WTC11 (cell line): ENCODE results near the gene C19orf25. TPM values are rescaled to one million over a fixed set of nuclear protein-coding genes. Genes with fewer than 3 reads are reported as not detected.

Experiments
- ATAC-seq: fragments of 200-7000 bp; cut with Tn5 transposase; 2 replicates; pipeline ENCODE4 v1.10.0; 2021; ENCODE audit warnings: mild to moderate bottlenecking, moderate library complexity
- CTCF ChIA-PET: fragments of 300-600 bp; sonication (Branson Sonifier 250); formaldehyde crosslinking; loops from one replicate; lab custom pipeline; 2021; ENCODE audit warnings: antibody characterized with exemption; lab: Charles Lee
- POLR2A ChIA-PET: fragments of 350-600 bp; sonication (Branson Sonifier 250); formaldehyde crosslinking; loops from one replicate; lab custom pipeline; 2021; ENCODE audit warnings: antibody characterized with exemption; lab: Charles Lee
- DNase-seq: peaks from one replicate; pipeline ENCODE4 v3.0.0; 2021; ENCODE audit warnings: low spot score
- H3K27ac Mint-ChIP-seq: 2 replicates; pipeline ENCODE4 v1.8.0; 2021; ENCODE audit warnings: mixed read lengths
- H3K27me3 Mint-ChIP-seq: 2 replicates; pipeline ENCODE4 v1.8.0; 2021; ENCODE audit warnings: low read depth, mild to moderate bottlenecking, moderate library complexity, mixed read lengths
- H3K36me3 Mint-ChIP-seq: 2 replicates; pipeline ENCODE4 v1.8.0; 2021; ENCODE audit warnings: mixed read lengths
- H3K4me1 Mint-ChIP-seq: 2 replicates; pipeline ENCODE4 v1.8.0; 2022; ENCODE audit warnings: mixed read lengths
- H3K4me3 Mint-ChIP-seq: 2 replicates; pipeline ENCODE4 v1.8.0; 2021; ENCODE audit warnings: mild to moderate bottlenecking, moderate library complexity, mixed read lengths
- H3K9me3 Mint-ChIP-seq: 2 replicates; pipeline ENCODE4 v1.8.0; 2021; ENCODE audit warnings: mixed read lengths
- AFF4 ChIP-seq: sonication (generic); formaldehyde crosslinking; IDR thresholded peaks from 2 replicates; pipeline ENCODE4 v1.8.1; 2023; ENCODE audit warnings: mild to moderate bottlenecking, missing genetic modification reagents, borderline replicate concordance
- ATF1 ChIP-seq: sonication (generic); formaldehyde crosslinking; IDR thresholded peaks from 2 replicates; pipeline ENCODE4 v1.8.1; 2023; ENCODE audit warnings: mild to moderate bottlenecking, moderate library complexity, missing genetic modification reagents
- ATF6 ChIP-seq: sonication (generic); formaldehyde crosslinking; IDR thresholded peaks from 2 replicates; pipeline ENCODE4 v1.8.1; 2023; ENCODE audit warnings: mild to moderate bottlenecking, missing genetic modification reagents
- CBFB ChIP-seq: sonication (generic); formaldehyde crosslinking; IDR thresholded peaks from 2 replicates; pipeline ENCODE4 v1.8.1; 2022; ENCODE audit warnings: mild to moderate bottlenecking, low read depth, missing genetic modification reagents
- CREB1 ChIP-seq: sonication (generic); formaldehyde crosslinking; IDR thresholded peaks from 2 replicates; pipeline ENCODE4 v1.8.0; 2023; ENCODE audit warnings: mild to moderate bottlenecking, missing genetic modification reagents
- FOXJ3 ChIP-seq: sonication (generic); formaldehyde crosslinking; IDR thresholded peaks from 2 replicates; pipeline ENCODE4 v1.9.0; 2021; ENCODE audit warnings: missing genetic modification reagents, mild to moderate bottlenecking, borderline replicate concordance
- FOXK1 ChIP-seq: sonication (generic); formaldehyde crosslinking; IDR thresholded peaks from 2 replicates; pipeline ENCODE4 v1.8.0; 2022; ENCODE audit warnings: mild to moderate bottlenecking, moderate library complexity, missing genetic modification reagents
- FOXP1 ChIP-seq: sonication (generic); formaldehyde crosslinking; IDR thresholded peaks from 2 replicates; pipeline ENCODE4 v1.8.0; 2022; ENCODE audit warnings: missing genetic modification reagents, mild to moderate bottlenecking, moderate library complexity, borderline replicate concordance
- KAT7 ChIP-seq: sonication (generic); formaldehyde crosslinking; IDR thresholded peaks from 2 replicates; pipeline ENCODE4 v1.8.1; 2023; ENCODE audit warnings: missing genetic modification reagents, mild to moderate bottlenecking, borderline replicate concordance
- MYBL2 ChIP-seq: sonication (generic); formaldehyde crosslinking; IDR thresholded peaks from 2 replicates; pipeline ENCODE4 v1.8.1; 2023; ENCODE audit warnings: mild to moderate bottlenecking, moderate library complexity, missing genetic modification reagents
- NFE2L1 ChIP-seq: sonication (generic); formaldehyde crosslinking; IDR thresholded peaks from 2 replicates; pipeline ENCODE4 v1.8.1; 2023; ENCODE audit warnings: missing genetic modification reagents
- OVOL2 ChIP-seq: fragments of 250-450 bp; sonication (Bioruptor Pico); IDR thresholded peaks from 2 replicates; pipeline ENCODE4 v1.9.0; 2021; ENCODE audit warnings: mild to moderate bottlenecking, borderline replicate concordance
- RORB ChIP-seq: fragments of 250-450 bp; sonication (Bioruptor Pico); IDR thresholded peaks from 2 replicates; pipeline ENCODE4 v1.9.0; 2021; ENCODE audit warnings: mild to moderate bottlenecking
- SMAD4 ChIP-seq: sonication (generic); formaldehyde crosslinking; IDR thresholded peaks from 2 replicates; pipeline ENCODE4 v1.8.0; 2022; ENCODE audit warnings: mild to moderate bottlenecking, missing genetic modification reagents
- TP53 ChIP-seq: sonication (generic); formaldehyde crosslinking; IDR thresholded peaks from 2 replicates; pipeline ENCODE4 v1.8.1; 2023; ENCODE audit warnings: mild to moderate bottlenecking, missing genetic modification reagents
- ZBTB21 ChIP-seq: sonication (generic); formaldehyde crosslinking; IDR thresholded peaks from 2 replicates; pipeline ENCODE4 v1.8.1; 2023; ENCODE audit warnings: mild to moderate bottlenecking, missing genetic modification reagents, borderline replicate concordance
- ZNF121 ChIP-seq: sonication (generic); formaldehyde crosslinking; IDR thresholded peaks from 2 replicates; pipeline ENCODE4 v1.8.0; 2023; ENCODE audit warnings: missing genetic modification reagents
- ZNF219 ChIP-seq: sonication (generic); formaldehyde crosslinking; IDR thresholded peaks from 2 replicates; pipeline ENCODE4 v1.8.0; 2023; ENCODE audit warnings: missing genetic modification reagents, mild to moderate bottlenecking, borderline replicate concordance
- ZNF232 ChIP-seq: sonication (generic); formaldehyde crosslinking; IDR thresholded peaks from 2 replicates; pipeline ENCODE4 v1.8.0; 2022; ENCODE audit warnings: mild to moderate bottlenecking, missing genetic modification reagents
- ZNF263 ChIP-seq: sonication (generic); formaldehyde crosslinking; IDR thresholded peaks from 2 replicates; pipeline ENCODE4 v1.8.1; 2022; ENCODE audit warnings: low read depth, mild to moderate bottlenecking, moderate library complexity, missing genetic modification reagents
- ZNF396 ChIP-seq: fragments of 250-450 bp; sonication (Bioruptor Pico); IDR thresholded peaks from 2 replicates; pipeline ENCODE4 v1.8.0; 2021; ENCODE audit warnings: mild to moderate bottlenecking, moderate library complexity, borderline replicate concordance
- ZNF416 ChIP-seq: fragments of 250-450 bp; sonication (Bioruptor Pico); IDR thresholded peaks from 2 replicates; pipeline ENCODE4 v1.9.0; 2021; ENCODE audit warnings: mild to moderate bottlenecking, inconsistent platforms
- ZNF425 ChIP-seq: fragments of 250-450 bp; sonication (Bioruptor Pico); conservative IDR thresholded peaks from 2 replicates; pipeline ENCODE4 v1.9.0; 2021; ENCODE audit warnings: mild to moderate bottlenecking
- ZNF671 ChIP-seq: fragments of 250-450 bp; sonication (Bioruptor Pico); IDR thresholded peaks from 2 replicates; pipeline ENCODE4 v1.8.0; 2021; ENCODE audit warnings: mild to moderate bottlenecking
- total RNA-seq: library from RNA; stranded (reverse); gene quantifications from 3 replicates; pipeline ENCODE4 v1.2.3, GENCODE V29; 2021
- TF ChIP-seq, protein P1 (sequence below): sonication (generic); formaldehyde crosslinking; IDR thresholded peaks from 2 replicates; pipeline ENCODE4 v1.8.0; 2022; ENCODE audit warnings: mild to moderate bottlenecking, missing genetic modification reagents
- TF ChIP-seq, protein P2 (sequence below): fragments of 250-450 bp; sonication (Bioruptor Pico); IDR thresholded peaks from 2 replicates; pipeline ENCODE4 v1.9.0; 2021; ENCODE audit warnings: moderate library complexity, mild to moderate bottlenecking, inconsistent platforms, borderline replicate concordance

Gene C19orf25
- total RNA-seq, 1 experiment from 2014 or later = 65.7 TPM

DNA sequence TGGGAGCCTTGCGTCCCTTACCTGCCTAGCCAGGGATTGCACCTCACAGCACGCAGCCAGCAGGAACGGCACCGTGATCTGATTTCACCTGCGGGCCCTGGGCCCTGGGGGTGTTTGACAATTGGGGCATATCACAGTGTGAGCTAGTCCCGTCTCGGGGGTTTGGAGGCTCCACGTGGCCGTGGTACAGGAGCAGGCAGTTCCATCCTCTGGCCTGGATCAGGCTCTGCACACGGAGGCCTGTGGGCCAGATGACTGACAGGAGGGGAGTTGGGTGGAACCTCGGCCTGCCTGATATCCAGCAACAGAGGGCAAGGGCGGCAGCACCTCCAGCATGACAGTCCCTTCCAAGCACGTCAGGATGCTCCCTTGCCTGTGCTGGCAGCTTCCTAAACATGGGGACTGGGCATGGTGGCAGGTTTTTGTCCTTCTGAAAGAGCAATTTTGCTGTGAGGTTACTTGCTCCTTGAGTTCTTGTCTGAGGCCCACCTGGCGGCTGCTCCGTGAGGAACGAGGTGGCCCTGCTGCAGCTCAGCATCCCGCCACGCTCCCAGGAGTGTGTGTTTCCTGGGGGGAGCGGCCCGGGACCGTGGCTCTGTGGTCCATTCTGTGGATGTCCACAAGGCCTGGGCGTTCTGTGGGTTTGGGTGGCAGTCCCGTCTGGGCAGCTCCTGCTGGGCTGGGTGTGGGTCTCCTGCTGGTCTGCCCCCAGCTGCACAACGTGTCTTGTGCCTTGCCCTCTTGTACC is 47.1 kb downstream of the C19orf25 start:
- TF ChIP-seq ZNF121 (CRISPR knock-in tag) (no peak), RORB (CRISPR knock-in tag) (no peak), FOXJ3 (no peak), FOXP1 (CRISPR knock-in tag) (no peak), FOXK1 (no peak), ZNF416 (CRISPR knock-in tag) (no peak), AFF4 (CRISPR knock-in tag) (no peak), ZNF263 (CRISPR knock-in tag) (no peak), ATF6 (CRISPR knock-in tag) (no peak), NFE2L1 (CRISPR knock-in tag) (no peak), ATF1 (no peak), ZBTB21 (CRISPR knock-in tag) (no peak), TP53 (CRISPR knock-in tag) (no peak), CREB1 (CRISPR knock-in tag) (no peak), ZNF396 (CRISPR knock-in tag) (no peak), MYBL2 (no peak), ZNF232 (CRISPR knock-in tag) (no peak), KAT7 (CRISPR knock-in tag) (no peak)
- TF ChIP-seq, protein P1, sequence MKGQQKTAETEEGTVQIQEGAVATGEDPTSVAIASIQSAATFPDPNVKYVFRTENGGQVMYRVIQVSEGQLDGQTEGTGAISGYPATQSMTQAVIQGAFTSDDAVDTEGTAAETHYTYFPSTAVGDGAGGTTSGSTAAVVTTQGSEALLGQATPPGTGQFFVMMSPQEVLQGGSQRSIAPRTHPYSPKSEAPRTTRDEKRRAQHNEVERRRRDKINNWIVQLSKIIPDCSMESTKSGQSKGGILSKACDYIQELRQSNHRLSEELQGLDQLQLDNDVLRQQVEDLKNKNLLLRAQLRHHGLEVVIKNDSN (CRISPR knock-in tag) = no peak
- peaks cover 35% of the 10 kb centered on the region for H3K36me3 Mint-ChIP-seq

GRCh38 chr19:1430246-1430645 is 48.8 kb downstream of the C19orf25 start:
- Mint-ChIP-seq H3K36me3 (peaks cover 34% of the 10 kb centered on the region), H3K27ac (no peak overlapping the region), H3K9me3 (no peaks in the 10 kb centered on the region), H3K27me3 (no peaks in the 10 kb centered on the region), H3K4me1 (no peaks in the 10 kb centered on the region), H3K4me3 (no peak overlapping the region)
- ATAC-seq (no peak), DNase-seq (no peak)
- CTCF ChIA-PET = interaction anchor here (0.7 kb wide), 1 partner anchor 152 kb away, joined by 3 read pairs; no protein-coding TSS in a partner anchor
- POLR2A ChIA-PET = no interaction called here
- TF ChIP-seq ZNF219 (CRISPR knock-in tag) (no peak), ATF6 (CRISPR knock-in tag) (no peak), ZNF671 (CRISPR knock-in tag) (no peak), SMAD4 (no peak), OVOL2 (CRISPR knock-in tag) (no peak), ZNF425 (CRISPR knock-in tag) (no peak), CBFB (no peak), RORB (CRISPR knock-in tag) (no peak)
- TF ChIP-seq, protein P2, sequence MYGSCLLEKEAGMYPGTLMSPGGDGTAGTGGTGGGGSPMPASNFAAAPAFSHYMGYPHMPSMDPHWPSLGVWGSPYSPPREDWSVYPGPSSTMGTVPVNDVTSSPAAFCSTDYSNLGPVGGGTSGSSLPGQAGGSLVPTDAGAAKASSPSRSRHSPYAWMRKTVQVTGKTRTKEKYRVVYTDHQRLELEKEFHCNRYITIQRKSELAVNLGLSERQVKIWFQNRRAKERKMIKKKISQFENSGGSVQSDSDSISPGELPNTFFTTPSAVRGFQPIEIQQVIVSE (CRISPR knock-in tag) = no peak

More for the DNA sequence above, 47.1 kb downstream of the C19orf25 start:
- Mint-ChIP-seq H3K27me3 (no peaks in the 10 kb centered on the region), H3K4me3 (no peak overlapping the region), H3K27ac (no peak overlapping the region), H3K9me3 (no peaks in the 10 kb centered on the region), H3K4me1 (no peaks in the 10 kb centered on the region)
- ChIA-PET CTCF (no interaction called here), POLR2A (no interaction called here)
- DNase-seq (no peak), ATAC-seq (no peak)
